K562 (cell line): Measurements from ENCODE around the gene DUSP10. TPM values are rescaled to one million over a fixed set of nuclear protein-coding genes. Genes with fewer than 3 reads are reported as not detected.

ENCODE experiments used
- ATAC-seq: fragments of 200-7000 bp; cut with Tn5 transposase; 3 replicates; pipeline ENCODE4 v1.9.1; 2020; ENCODE audit warnings: moderate library complexity
- BruUV-seq: library from RNA; stranded (reverse); fragments of 400-500 nt; replicated peaks from 2 replicates; lab custom pipeline; 2021; lab: Mats Ljungman, UMichigan
- CTCF ChIA-PET: fragments of 300-600 bp; formaldehyde crosslinking; extraction: SDS; loops from one replicate; lab custom pipeline; 2021; ENCODE audit warnings: low intra/inter-chr PET ratio; lab: Yijun Ruan, JAX
- POLR2A ChIA-PET: fragments of 300-600, 350-650 bp; sonication (Branson Sonifier 250); formaldehyde crosslinking; extraction: SDS; loops from one replicate; lab custom pipeline; 2021; ENCODE audit warnings: antibody characterized with exemption, inconsistent platforms; lab: Yijun Ruan, JAX
- DNase-seq, 4 experiments: peaks; one replicate each; pipeline versions ENCODE4 v3.0.0 to v3.0.0-alpha.2; 2011 to 2018; ENCODE audit warnings: low spot score in 3 of 4, mixed read lengths in 3 of 4; ENCODE audit errors: extremely low read depth in 1 of 4
- FAIRE-seq: peaks from 2 replicates; lab custom pipeline; 2011; peaks lifted over from hg19 to GRCh38; lab: Jason Lieb, UNC
- H2AFZ ChIP-seq: 2 replicates; pipeline ENCODE4 v1.6.0; 2011; ENCODE audit warnings: low read depth, low read length, control low read depth, inconsistent platforms
- H3K27ac ChIP-seq: fragments of 200-600 bp; 3 replicates; pipeline ENCODE4 v1.8.0; 2011; ENCODE audit warnings: low read depth, mild to moderate bottlenecking, control low read depth, inconsistent platforms, low read length, moderate library complexity, mixed read lengths; ENCODE audit errors: extremely low read depth
- H3K27me3 ChIP-seq, 2 experiments: fragments of 300-600 bp in 1 of 2; 2 replicates in 1 of 2; 3 replicates in 1 of 2; pipeline versions ENCODE4 v1.6.0 to v1.8.0; 2011; ENCODE audit warnings: inconsistent platforms in 2 of 2, low read length in 2 of 2, mild to moderate bottlenecking in 1 of 2, mixed read lengths in 1 of 2, moderate library complexity in 1 of 2; ENCODE audit not compliant: control insufficient read depth in 2 of 2, insufficient read depth in 2 of 2
- H3K36me3 ChIP-seq: fragments of 300-600 bp; 3 replicates; pipeline ENCODE4 v1.8.0; 2011; ENCODE audit warnings: mild to moderate bottlenecking, low read length, inconsistent platforms; ENCODE audit not compliant: control insufficient read depth, insufficient read depth
- H3K4me1 ChIP-seq, 2 experiments: fragments of 200-600 bp in 1 of 2; replicated peaks in 1 of 2; 2 replicates in 1 of 2; 3 replicates in 1 of 2; pipeline versions ENCODE4 v1.5.1 to v1.8.0; 2011; ENCODE audit warnings: inconsistent platforms in 2 of 2, low read length in 2 of 2, mild to moderate bottlenecking in 1 of 2, mixed read lengths in 1 of 2, moderate library complexity in 1 of 2; ENCODE audit not compliant: control insufficient read depth in 2 of 2, insufficient read depth in 2 of 2
- H3K4me2 ChIP-seq: 2 replicates; pipeline ENCODE4 v1.6.1; 2011; ENCODE audit warnings: low read length, control low read depth, inconsistent platforms, mixed read lengths; ENCODE audit not compliant: insufficient read depth
- H3K4me3 ChIP-seq: fragments of 200-600 bp; sonication (generic), shearing (Covaris generic); 2 replicates; pipeline ENCODE4 v1.5.1; 2016; ENCODE audit warnings: control low read depth, inconsistent platforms
- H3K79me2 ChIP-seq: fragments of 200-600 bp; 3 replicates; pipeline ENCODE4 v1.8.0; 2011; ENCODE audit warnings: low read length, inconsistent platforms; ENCODE audit not compliant: control insufficient read depth, insufficient read depth
- H3K9ac ChIP-seq, 2 experiments: 2 replicates each; pipeline versions ENCODE4 v1.6.0 to v1.6.1; 2011; ENCODE audit warnings: low read depth in 2 of 2, low read length in 2 of 2, control low read depth in 1 of 2, inconsistent platforms in 1 of 2, mild to moderate bottlenecking in 1 of 2, mixed read lengths in 1 of 2; ENCODE audit not compliant: insufficient read depth in 1 of 2
- H3K9me1 ChIP-seq: one replicate; pipeline ENCODE4 v1.6.0; 2011; ENCODE audit warnings: inconsistent platforms, mild to moderate bottlenecking, low read length, moderate library complexity; ENCODE audit not compliant: control insufficient read depth, insufficient read depth
- H3K9me3 ChIP-seq: replicated peaks from 2 replicates; pipeline ENCODE4 v1.5.1; 2011; ENCODE audit warnings: low read depth, low read length, inconsistent platforms; ENCODE audit not compliant: control insufficient read depth, insufficient read depth
- H4K20me1 ChIP-seq: replicated peaks from 2 replicates; pipeline ENCODE4 v1.6.1; 2011; ENCODE audit warnings: low read length, inconsistent platforms, mixed read lengths; ENCODE audit not compliant: control insufficient read depth, insufficient read depth
- RBM39 ChIP-seq: fragments of 200-400 bp; formaldehyde crosslinking; optimal IDR thresholded peaks from 2 replicates; pipeline ENCODE3; 2018; ENCODE audit warnings: low read depth, low read length
- ZNF561 ChIP-seq: fragments of 450-650 bp; formaldehyde crosslinking; conservative IDR thresholded peaks from 2 replicates; pipeline ENCODE4 v1.4.0; 2020; ENCODE audit warnings: mild to moderate bottlenecking, moderate library complexity
- WGBS: fragments of 100-300 bp; shearing (Covaris generic); methylation state at CpG from one replicate; pipeline ENCODE4 v1.1.6; 2016; ENCODE audit warnings: low coverage, mixed read lengths; ENCODE audit not compliant: insufficient coverage; ENCODE audit errors: missing lambda C conversion rate; 5-methylcytosine and 5-hydroxymethylcytosine counted together
- in situ Hi-C: fragments of 300-500 bp; cut with MboI; formaldehyde crosslinking; loops from 4 replicates; pipeline ENCODE4 v1.15.0; 2018; ENCODE audit warnings: inconsistent platforms, mixed read lengths
- intact Hi-C: fragments of 100-400 bp; cut with micrococcal nuclease; formaldehyde crosslinking; loops from 2 replicates; pipeline ENCODE4 v1.14.2; 2022
- polyA plus RNA-seq, 8 experiments: library from polyadenylated mRNA; depleted of rRNA in 4 of 8; stranded (reverse) in 5 of 8; unstranded in 3 of 8; fragments of >200 nt; fragmentation: Nextera tagmentation in 2 of 8; fragmentation: Illumina TruSeq in 1 of 8; extraction: Ambion mirVana in 2 of 8; extraction: Trizol in 1 of 8; gene quantifications; 2 replicates each; pipeline versions ENCODE4 v1.2.1 to v1.2.3, GENCODE V29; 2011 to 2014; ENCODE audit warnings: inconsistent platforms in 1 of 8, missing spikeins in 1 of 8
- total RNA-seq, 7 experiments: library from RNA; depleted of rRNA in 6 of 7; stranded (reverse); fragments of >200 nt in 6 of 7; fragmentation: Illumina TruSeq in 2 of 7; extraction: Trizol in 2 of 7; gene quantifications; 2 replicates each; pipeline versions ENCODE4 v1.2.1 to v1.2.3, GENCODE V29; 2011 to 2021; ENCODE audit warnings: low replicate concordance in 1 of 7
- TF ChIP-seq, protein P1 (sequence below), 2 experiments: fragments of 200-800 bp in 1 of 2; sonication (Bioruptor generic) in 1 of 2; sonication (generic) in 1 of 2; formaldehyde crosslinking in 1 of 2; IDR thresholded peaks in 1 of 2; conservative IDR thresholded peaks in 1 of 2; 2 replicates each; pipeline versions ENCODE4 v1.5.0 to v1.6.1; 2016 to 2020; ENCODE audit warnings: missing compliant biosample characterization in 1 of 2, missing genetic modification characterization in 1 of 2, missing genetic modification reagents in 1 of 2

The DUSP10 gene
- total and polyA plus RNA-seq, 9 of the 15 experiments (the other 6 are each of a cell fraction or from before 2014, with no cell fraction given) = 1.7 to 8.3 (median 6.1) TPM

GRCh38 chr1:221753828-221754188, 11.9 kb upstream of the DUSP10 start:
- Histone ChIP-seq H3K9me1 (no peaks in the 10 kb centered on the region), H4K20me1 (no peaks in the 10 kb centered on the region), H3K4me2 (no peak overlapping the region), H3K9ac (no peak overlapping the region), H3K27me3 (no peaks in the 10 kb centered on the region), H3K4me3 (no peak overlapping the region), H3K27ac (no peak overlapping the region), H3K36me3 (no peaks in the 10 kb centered on the region), H3K4me1 (no peaks in the 10 kb centered on the region), H2AFZ (no peak overlapping the region), H3K9me3 (no peaks in the 10 kb centered on the region), H3K79me2 (no peaks in the 10 kb centered on the region)
- ChIA-PET CTCF (no interaction called here), POLR2A (no interaction called here)
- DNase-seq (no peak), FAIRE-seq (no peak), ATAC-seq (no peak)
- in situ Hi-C loops = no loop called here
- TF ChIP-seq ZNF561 (CRISPR knock-in tag) (no peak), RBM39 (no peak)
- TF ChIP-seq, protein P1, sequence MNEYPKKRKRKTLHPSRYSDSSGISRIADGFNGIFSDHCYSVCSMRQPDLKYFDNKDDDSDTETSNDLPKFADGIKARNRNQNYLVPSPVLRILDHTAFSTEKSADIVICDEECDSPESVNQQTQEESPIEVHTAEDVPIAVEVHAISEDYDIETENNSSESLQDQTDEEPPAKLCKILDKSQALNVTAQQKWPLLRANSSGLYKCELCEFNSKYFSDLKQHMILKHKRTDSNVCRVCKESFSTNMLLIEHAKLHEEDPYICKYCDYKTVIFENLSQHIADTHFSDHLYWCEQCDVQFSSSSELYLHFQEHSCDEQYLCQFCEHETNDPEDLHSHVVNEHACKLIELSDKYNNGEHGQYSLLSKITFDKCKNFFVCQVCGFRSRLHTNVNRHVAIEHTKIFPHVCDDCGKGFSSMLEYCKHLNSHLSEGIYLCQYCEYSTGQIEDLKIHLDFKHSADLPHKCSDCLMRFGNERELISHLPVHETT (CRISPR knock-in tag; conservative IDR thresholded peaks at IDR 0.05 in 1 of 2, IDR thresholded peaks at IDR 0.05 in 1 of 2) = no peak
- no TSS peak for BruUV-seq
- intact Hi-C loops = no loop called here
- WGBS = 35% methylated on average over 1 of the region's 1 CpG
